IMR-90 (cell line): Measurements from ENCODE around the gene MOB3A. TPM values are rescaled to one million over a fixed set of nuclear protein-coding genes. Genes with fewer than 3 reads are reported as not detected.

ENCODE experiments used
- ATAC-seq: fragments of 200-7000 bp; cut with Tn5 transposase; 2 replicates; pipeline ENCODE4 v1.9.1; 2020; ENCODE audit warnings: low read depth, mild to moderate bottlenecking, moderate library complexity
- BruUV-seq: library from RNA; stranded (reverse); fragments of 400-500 nt; replicated peaks from 2 replicates; lab custom pipeline; 2021; lab: Mats Ljungman, UMichigan
- CTCF ChIA-PET: fragments of 300-600 bp; formaldehyde crosslinking; extraction: SDS; loops from one replicate; lab custom pipeline; 2021; ENCODE audit warnings: antibody characterized with exemption; lab: Yijun Ruan, JAX
- POLR2A ChIA-PET: fragments of 300-600 bp; sonication (Branson Sonifier 250); formaldehyde crosslinking; loops from one replicate; lab custom pipeline; 2022; ENCODE audit warnings: antibody characterized with exemption; ENCODE audit not compliant: unreplicated experiment; lab: Charles Lee
- DNase-seq: peaks from one replicate; pipeline ENCODE4 v3.0.0; 2013
- H2AFZ ChIP-seq: replicated peaks from 2 replicates; pipeline ENCODE3; 2013; ENCODE audit warnings: low read length, mild to moderate bottlenecking; ENCODE audit not compliant: poor library complexity
- H2AK5ac ChIP-seq: 2 replicates; pipeline ENCODE4 v1.6.1; 2013; ENCODE audit warnings: low read depth, low read length, inconsistent platforms
- H2AK9ac ChIP-seq: replicated peaks from 2 replicates; pipeline ENCODE3; 2013; ENCODE audit warnings: mild to moderate bottlenecking, low read depth, low read length, moderate library complexity; ENCODE audit not compliant: poor library complexity
- H2BK120ac ChIP-seq: 2 replicates; pipeline ENCODE4 v1.6.1; 2013; ENCODE audit warnings: low read depth, low read length, inconsistent platforms
- H2BK15ac ChIP-seq: 3 replicates; pipeline ENCODE4 v1.6.1; 2013; ENCODE audit warnings: low read depth, low read length, inconsistent platforms
- H2BK20ac ChIP-seq: 2 replicates; pipeline ENCODE4 v1.6.1; 2013; ENCODE audit warnings: low read depth, mild to moderate bottlenecking, inconsistent platforms, low read length, moderate library complexity
- H2BK5ac ChIP-seq: 2 replicates; pipeline ENCODE4 v1.6.1; 2013; ENCODE audit warnings: mild to moderate bottlenecking, low read depth, low read length, inconsistent platforms; ENCODE audit not compliant: poor library complexity, severe bottlenecking
- H3K14ac ChIP-seq: replicated peaks from 2 replicates; pipeline ENCODE4 v1.6.1; 2013; ENCODE audit warnings: low read depth, low read length, inconsistent platforms
- H3K18ac ChIP-seq: 2 replicates; pipeline ENCODE4 v1.6.1; 2013; ENCODE audit warnings: low read depth, low read length, control low read depth
- H3K23ac ChIP-seq: 2 replicates; pipeline ENCODE4 v1.6.1; 2013; ENCODE audit warnings: low read depth, low read length, inconsistent platforms
- H3K27ac ChIP-seq: 2 replicates; pipeline ENCODE4 v1.5.1; 2013; ENCODE audit warnings: mild to moderate bottlenecking, control low read depth, low read length; ENCODE audit not compliant: insufficient read depth
- H3K27me3 ChIP-seq: 2 replicates; pipeline ENCODE4 v1.6.1; 2013; ENCODE audit warnings: low read length; ENCODE audit not compliant: control insufficient read depth, insufficient read depth
- H3K36me3 ChIP-seq: 2 replicates; pipeline ENCODE4 v1.6.1; 2013; ENCODE audit warnings: low read length, mixed read lengths; ENCODE audit not compliant: control insufficient read depth, insufficient read depth
- H3K4ac ChIP-seq: 2 replicates; pipeline ENCODE4 v1.6.1; 2013; ENCODE audit warnings: low read depth, low read length, inconsistent platforms
- H3K4me1 ChIP-seq: 2 replicates; pipeline ENCODE4 v1.6.1; 2013; ENCODE audit warnings: low read length, mixed read lengths; ENCODE audit not compliant: control insufficient read depth, insufficient read depth
- H3K4me2 ChIP-seq: 2 replicates; pipeline ENCODE4 v1.6.1; 2013; ENCODE audit warnings: low read depth, mild to moderate bottlenecking, control low read depth, low read length, moderate library complexity
- H3K4me3 ChIP-seq: 2 replicates; pipeline ENCODE4 v1.5.1; 2013; ENCODE audit warnings: low read depth, mild to moderate bottlenecking, control low read depth, low read length, moderate library complexity; ENCODE audit not compliant: insufficient read depth
- H3K56ac ChIP-seq: 2 replicates; pipeline ENCODE4 v1.6.1; 2013; ENCODE audit warnings: low read length, inconsistent platforms; ENCODE audit not compliant: insufficient read depth; ENCODE audit errors: extremely low read depth
- H3K79me1 ChIP-seq, 2 experiments: 2 replicates each; pipeline ENCODE4 v1.6.1; 2013; ENCODE audit warnings: low read length in 2 of 2, inconsistent platforms in 1 of 2, low read depth in 1 of 2
- H3K9ac ChIP-seq: 2 replicates; pipeline ENCODE4 v1.6.1; 2013; ENCODE audit warnings: low read depth, low read length, control low read depth
- H3K9me1 ChIP-seq: 2 replicates; pipeline ENCODE4 v1.6.1; 2013; ENCODE audit warnings: low read length, inconsistent platforms; ENCODE audit not compliant: insufficient read depth
- H3K9me3 ChIP-seq: 2 replicates; pipeline ENCODE4 v1.6.1; 2013; ENCODE audit warnings: low read length; ENCODE audit not compliant: control insufficient read depth, insufficient read depth
- H4K20me1 ChIP-seq: 2 replicates; pipeline ENCODE4 v1.6.1; 2013; ENCODE audit warnings: low read length, inconsistent platforms; ENCODE audit not compliant: insufficient read depth
- H4K5ac ChIP-seq: 2 replicates; pipeline ENCODE4 v1.6.1; 2013; ENCODE audit warnings: mild to moderate bottlenecking, low read depth, low read length, control low read depth
- H4K8ac ChIP-seq, 2 experiments: 2 replicates each; pipeline ENCODE4 v1.6.1; 2013; ENCODE audit warnings: low read depth in 2 of 2, low read length in 2 of 2, control low read depth in 1 of 2, inconsistent platforms in 1 of 2
- H4K91ac ChIP-seq: 2 replicates; pipeline ENCODE4 v1.6.1; 2013; ENCODE audit warnings: low read depth, low read length, inconsistent platforms; ENCODE audit not compliant: insufficient read depth
- CEBPB ChIP-seq: IDR thresholded peaks from 2 replicates; pipeline ENCODE4 v1.6.1; 2012; ENCODE audit warnings: low read depth, low read length, improper control_type of control experiment
- FOS ChIP-seq: fragments of 150-350 bp; IDR thresholded peaks from 2 replicates; pipeline ENCODE4 v1.6.1; 2016; ENCODE audit warnings: low read depth, low read length
- MAZ ChIP-seq: IDR thresholded peaks from 2 replicates; pipeline ENCODE4 v1.6.1; 2012; ENCODE audit warnings: low read depth, mild to moderate bottlenecking, low read length, improper control_type of control experiment, moderate library complexity, borderline replicate concordance
- MXI1 ChIP-seq: IDR thresholded peaks from 2 replicates; pipeline ENCODE4 v1.6.1; 2012; ENCODE audit warnings: low read depth, mild to moderate bottlenecking, low read length, moderate library complexity, borderline replicate concordance
- NFE2L2 ChIP-seq: fragments of 150-350 bp; IDR thresholded peaks from 2 replicates; pipeline ENCODE4 v1.6.1; 2016; ENCODE audit warnings: low read depth, mild to moderate bottlenecking, low read length
- POLR2A ChIP-seq: IDR thresholded peaks from 2 replicates; pipeline ENCODE4 v1.6.1; 2012; ENCODE audit warnings: mild to moderate bottlenecking, low read depth, low read length
- RAD21 ChIP-seq: IDR thresholded peaks from 2 replicates; pipeline ENCODE4 v1.6.1; 2012; ENCODE audit warnings: low read length, improper control_type of control experiment
- RFX5 ChIP-seq: IDR thresholded peaks from 2 replicates; pipeline ENCODE4 v1.8.0; 2012; ENCODE audit warnings: low read depth, mild to moderate bottlenecking, low read length, moderate library complexity
- SMC3 ChIP-seq: fragments of 150-350 bp; IDR thresholded peaks from 2 replicates; pipeline ENCODE4 v1.6.1; 2016; ENCODE audit warnings: low read depth, mild to moderate bottlenecking, antibody characterized with exemption, low read length, moderate library complexity
- WGBS, 2 experiments: methylation state at CpG; one replicate each; pipeline versions ENCODE4 v1.1.5 to v1.1.7; 2013; ENCODE audit warnings: missing lambda C conversion rate in 2 of 2; ENCODE audit not compliant: insufficient read length in 1 of 2; ENCODE audit errors: extremely low coverage in 2 of 2; 5-methylcytosine and 5-hydroxymethylcytosine counted together
- dilution Hi-C: fragments of 300-500 bp; cut with HindIII; formaldehyde crosslinking; loops from one replicate; pipeline ENCODE4 v1.14.3; 2018; ENCODE audit warnings: low sequenced_read_pairs; ENCODE audit not compliant: unreplicated experiment
- in situ Hi-C: fragments of 300-500 bp; cut with MboI; formaldehyde crosslinking; loops from 3 replicates; pipeline ENCODE4 v1.14.3; 2019; ENCODE audit warnings: low sequenced_read_pairs, inconsistent platforms, mixed read lengths
- intact Hi-C: fragments of 100-400 bp; cut with micrococcal nuclease; formaldehyde crosslinking; loops from 2 replicates; pipeline ENCODE4 v1.10.0; 2022
- polyA plus RNA-seq, 3 experiments: library from polyadenylated mRNA; depleted of rRNA; stranded (reverse); fragments of >200 nt; gene quantifications; 2 replicates each; pipeline ENCODE4 v1.2.3, GENCODE V29; 2012; ENCODE audit warnings: low replicate concordance in 1 of 3
- total RNA-seq: library from RNA; depleted of rRNA; stranded (reverse); fragments of >200 nt; gene quantifications from 2 replicates; pipeline ENCODE4 v1.2.3, GENCODE V29; 2012
- TF ChIP-seq, protein P1 (sequence below): fragments of 150-350 bp; IDR thresholded peaks from 2 replicates; pipeline ENCODE4 v1.6.1; 2016; ENCODE audit warnings: low read depth, mild to moderate bottlenecking, low read length, moderate library complexity, borderline replicate concordance
- TF ChIP-seq, protein P2 (sequence below): conservative IDR thresholded peaks from 2 replicates; pipeline ENCODE4 v1.5.1; 2012; ENCODE audit warnings: mild to moderate bottlenecking, low read depth, low read length, improper control_type of control experiment

The MOB3A gene
- total and polyA plus RNA-seq, 2 of the 4 experiments (the other 2 are of a cell fraction) = 9.3 to 26.5 TPM

- dilution Hi-C loops = no loop called here
- Histone ChIP-seq H3K27ac (no peak overlapping the region), H4K5ac (peak overlapping the region; percentile 37; the same call in 1 of the 2 replicates), H3K4ac (peak overlapping the region; percentile 86), H3K79me1 (peaks cover 5 to 31% of the 10 kb centered on the region in 2 experiments; a peak in 3 of 4 replicates), H3K56ac (0 out of 2 replicates have a peak overlapping the region, but pooled peaks have one; percentile 77), H3K27me3 (no peaks in the 10 kb centered on the region), H4K8ac (peak overlapping the region; percentile 46 to 98), H2BK20ac (0 out of 2 replicates have a peak overlapping the region, but pooled peaks have one; percentile 18), H3K14ac (peak overlapping the region; percentile 93; the same call in 1 of the 2 replicates), H3K4me2 (no peak overlapping the region; the same call in 1 of the 2 replicates), H2BK15ac (no peak overlapping the region; the same call in 2 of the 3 replicates), H3K9me3 (no peaks in the 10 kb centered on the region), H2BK5ac (no peak overlapping the region), H3K9ac (peak overlapping the region; percentile 83; the same call in 1 of the 2 replicates), H4K91ac (0 out of 2 replicates have a peak overlapping the region, but pooled peaks have one; percentile 85), H3K23ac (peak overlapping the region; percentile 72; the same call in 1 of the 2 replicates), H3K36me3 (no peaks in the 10 kb centered on the region), H4K20me1 (no peaks in the 10 kb centered on the region), H2AFZ (peak overlapping the region; percentile 99), H3K4me3 (no peak overlapping the region), H3K18ac (no peak overlapping the region), H3K4me1 (peaks cover 22% of the 10 kb centered on the region), H3K9me1 (peaks cover 7% of the 10 kb centered on the region), H2AK5ac (peak overlapping the region; percentile 91), H2AK9ac (peak overlapping the region; percentile 97), H2BK120ac (peak overlapping the region; percentile 93)
- ATAC-seq (no peak), DNase-seq (no peak)
- CTCF ChIA-PET = no interaction called here
- POLR2A ChIA-PET = no interaction called here
- no TSS peak for BruUV-seq
- TF ChIP-seq MAZ (no peak), SMC3 (no peak), RAD21 (no peak), POLR2A (no peak), NFE2L2 (no peak), RFX5 (no peak), FOS (no peak), MXI1 (no peak), CEBPB (no peak)
- TF ChIP-seq, protein P1, sequence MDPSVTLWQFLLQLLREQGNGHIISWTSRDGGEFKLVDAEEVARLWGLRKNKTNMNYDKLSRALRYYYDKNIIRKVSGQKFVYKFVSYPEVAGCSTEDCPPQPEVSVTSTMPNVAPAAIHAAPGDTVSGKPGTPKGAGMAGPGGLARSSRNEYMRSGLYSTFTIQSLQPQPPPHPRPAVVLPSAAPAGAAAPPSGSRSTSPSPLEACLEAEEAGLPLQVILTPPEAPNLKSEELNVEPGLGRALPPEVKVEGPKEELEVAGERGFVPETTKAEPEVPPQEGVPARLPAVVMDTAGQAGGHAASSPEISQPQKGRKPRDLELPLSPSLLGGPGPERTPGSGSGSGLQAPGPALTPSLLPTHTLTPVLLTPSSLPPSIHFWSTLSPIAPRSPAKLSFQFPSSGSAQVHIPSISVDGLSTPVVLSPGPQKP = no peak
- TF ChIP-seq, protein P2, sequence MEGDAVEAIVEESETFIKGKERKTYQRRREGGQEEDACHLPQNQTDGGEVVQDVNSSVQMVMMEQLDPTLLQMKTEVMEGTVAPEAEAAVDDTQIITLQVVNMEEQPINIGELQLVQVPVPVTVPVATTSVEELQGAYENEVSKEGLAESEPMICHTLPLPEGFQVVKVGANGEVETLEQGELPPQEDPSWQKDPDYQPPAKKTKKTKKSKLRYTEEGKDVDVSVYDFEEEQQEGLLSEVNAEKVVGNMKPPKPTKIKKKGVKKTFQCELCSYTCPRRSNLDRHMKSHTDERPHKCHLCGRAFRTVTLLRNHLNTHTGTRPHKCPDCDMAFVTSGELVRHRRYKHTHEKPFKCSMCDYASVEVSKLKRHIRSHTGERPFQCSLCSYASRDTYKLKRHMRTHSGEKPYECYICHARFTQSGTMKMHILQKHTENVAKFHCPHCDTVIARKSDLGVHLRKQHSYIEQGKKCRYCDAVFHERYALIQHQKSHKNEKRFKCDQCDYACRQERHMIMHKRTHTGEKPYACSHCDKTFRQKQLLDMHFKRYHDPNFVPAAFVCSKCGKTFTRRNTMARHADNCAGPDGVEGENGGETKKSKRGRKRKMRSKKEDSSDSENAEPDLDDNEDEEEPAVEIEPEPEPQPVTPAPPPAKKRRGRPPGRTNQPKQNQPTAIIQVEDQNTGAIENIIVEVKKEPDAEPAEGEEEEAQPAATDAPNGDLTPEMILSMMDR = no peak
- in situ Hi-C loops = no loop called here
- 64% methylated on average over 7 of the region's 10 CpGs; no CpG with 5 or more reads in 1 of the 2 experiments for WGBS, 2 experiments
- intact Hi-C loops = no loop called here
Measured at GRCh38 chr19:2062389-2062729, 33.8 kb downstream of the MOB3A start.
